Peyer's patch (tissue), 4 donors: ENCODE results near the gene FDXR. TPM values are rescaled to one million over a fixed set of nuclear protein-coding genes. Genes with fewer than 3 reads are reported as not detected.
"Not testable (repeated sequence)": the region's sequence is repeated elsewhere in the genome, so short reads cannot be mapped to it uniquely, and the experiment has no call there.

Experiments
- DNase-seq, 3 donors: peaks; one replicate each; pipeline ENCODE4 v3.0.0-alpha.2; 2017 to 2019
- H3K27ac ChIP-seq, 4 donors: fragments of 200-600 bp; sonication (generic); one replicate each; pipeline ENCODE4 v1.5.1; 2016 to 2019
- H3K27me3 ChIP-seq, 2 donors: fragments of 200-600 bp; sonication (generic); one replicate each; pipeline ENCODE4 v1.5.1; 2019
- H3K36me3 ChIP-seq, 3 donors: fragments of 200-600 bp; sonication (generic); one replicate each; pipeline ENCODE4 v1.5.1; 2016 to 2019
- H3K4me1 ChIP-seq, 4 donors: fragments of 200-600 bp; sonication (generic); one replicate each; pipeline ENCODE4 v1.5.1; 2016 to 2019
- H3K4me3 ChIP-seq, 4 donors: fragments of 200-600 bp; sonication (generic); 1 replicate in 3 of 4; 2 replicates in 1 of 4; pipeline ENCODE4 v1.5.1; 2016 to 2019; ENCODE audit warnings: mild to moderate bottlenecking in 1 of 4
- H3K9me3 ChIP-seq, 4 donors: fragments of 200-600 bp; sonication (generic); one replicate each; pipeline ENCODE4 v1.5.1; 2016 to 2019; ENCODE audit warnings: mild to moderate bottlenecking in 1 of 4
- CTCF ChIP-seq, 6 experiments: fragments of 450-650 bp in 4 of 6; fragments of 200-600 bp in 2 of 6; sonication (generic) in 1 of 6; IDR thresholded peaks; one replicate each; pipeline ENCODE4 v1.5.1; 2017 to 2019; ENCODE audit warnings: antibody characterized with exemption in 6 of 6, mild to moderate bottlenecking in 3 of 6, moderate library complexity in 1 of 6
- POLR2A ChIP-seq, 2 donors: fragments of 450-650 bp; IDR thresholded peaks; one replicate each; pipeline ENCODE4 v1.5.1; 2017; ENCODE audit warnings: antibody characterized with exemption in 2 of 2, mild to moderate bottlenecking in 2 of 2, moderate library complexity in 2 of 2
- total RNA-seq, 4 donors: library from RNA; depleted of rRNA; stranded (reverse); fragments of >200 nt; gene quantifications; one replicate each; pipeline ENCODE4 v1.1.0, GENCODE V29; 2016

Gene FDXR
- total RNA-seq, 4 donors from 2014 or later: 1.7 to 16.1 (median 13.1) TPM

- DNase-seq: no peak
- TF ChIP-seq POLR2A (IDR thresholded peaks at IDR 0.05) (no peak), CTCF (IDR thresholded peaks at IDR 0.05) (no peak)
- H3K27ac ChIP-seq: no peak overlapping the region
- H3K4me3 ChIP-seq: no peak overlapping the region
- H3K27me3 ChIP-seq: no peaks in the 10 kb centered on the region
- H3K36me3 ChIP-seq: no peaks in the 10 kb centered on the region
- H3K9me3 ChIP-seq: no peaks in the 10 kb centered on the region
- H3K4me1 ChIP-seq: peaks cover 3 to 17% (median 6%) of the 10 kb centered on the region in 4 donors
Measured at GRCh38 chr17:74871356-74872076, 1.3 kb downstream of the FDXR start.

GRCh38 chr17:74870512-74870911 is 2.3 kb downstream of the FDXR start:
- H3K27me3 ChIP-seq: no peaks in the 10 kb centered on the region
- no peak overlapping the region for H3K4me3 ChIP-seq
- no peaks in the 10 kb centered on the region for H3K36me3 ChIP-seq
- H3K27ac ChIP-seq: no peak overlapping the region
- no peak for DNase-seq
- H3K9me3 ChIP-seq: no peaks in the 10 kb centered on the region
- peaks cover 3 to 17% (median 6%) of the 10 kb centered on the region in 4 donors for H3K4me1 ChIP-seq
- TF ChIP-seq CTCF (IDR thresholded peaks at IDR 0.05) (no peak), POLR2A (IDR thresholded peaks at IDR 0.05) (no peak)

- not testable (repeated sequence) for H3K9me3 ChIP-seq, H3K27ac ChIP-seq, H3K4me3 ChIP-seq, H3K27me3 ChIP-seq, DNase-seq, H3K36me3 ChIP-seq
- peaks cover 3 to 17% (median 6%) of the 10 kb centered on the region in 4 donors for H3K4me1 ChIP-seq
Measured at GRCh38 chr17:74870028-74870427, 2.8 kb downstream of the FDXR start.

- TF ChIP-seq CTCF (IDR thresholded peaks at IDR 0.05): no peak
- no peak for TF ChIP-seq POLR2A (IDR thresholded peaks at IDR 0.05)
Measured at GRCh38 chr17:74868908-74869255, 3.9 kb downstream of the FDXR start.

GRCh38 chr17:74868251-74868907 is 4.4 kb downstream of the FDXR start:
- Histone ChIP-seq H3K4me1 (peaks cover 3 to 10% (median 6%) of the 10 kb centered on the region in 4 donors), H3K4me3 (no peak overlapping the region), H3K36me3 (no peaks in the 10 kb centered on the region), H3K27me3 (no peaks in the 10 kb centered on the region), H3K9me3 (no peaks in the 10 kb centered on the region), H3K27ac (no peak overlapping the region)
- no peak for DNase-seq
- TF ChIP-seq CTCF (IDR thresholded peaks at IDR 0.05) (no peak), POLR2A (IDR thresholded peaks at IDR 0.05) (no peak)

More at GRCh38 chr17:74868908-74869255, 3.9 kb downstream of the FDXR start:
- Histone ChIP-seq H3K4me1 (peaks cover 3 to 14% (median 6%) of the 10 kb centered on the region in 4 donors), H3K27ac (no peak overlapping the region), H3K36me3 (no peaks in the 10 kb centered on the region), H3K4me3 (no peak overlapping the region), H3K9me3 (no peaks in the 10 kb centered on the region), H3K27me3 (no peaks in the 10 kb centered on the region)
- no peak for DNase-seq

- TF ChIP-seq CTCF (IDR thresholded peaks at IDR 0.05) (no peak), POLR2A (IDR thresholded peaks at IDR 0.05) (no peak)
- Histone ChIP-seq H3K4me1 (peaks cover 8 to 13% (median 9%) of the 10 kb centered on the region in 4 donors), H3K36me3 (no peaks in the 10 kb centered on the region), H3K9me3 (no peaks in the 10 kb centered on the region), H3K27me3 (peaks cover 0 to 7% of the 10 kb centered on the region in 2 donors), H3K4me3 (no peak overlapping the region), H3K27ac (no peak overlapping the region)
- no peak for DNase-seq
Measured at GRCh38 chr17:74866198-74866835, 6.5 kb downstream of the FDXR start.
